ENCODE results near the gene TRAM2.

Gene TRAM2

DNA sequence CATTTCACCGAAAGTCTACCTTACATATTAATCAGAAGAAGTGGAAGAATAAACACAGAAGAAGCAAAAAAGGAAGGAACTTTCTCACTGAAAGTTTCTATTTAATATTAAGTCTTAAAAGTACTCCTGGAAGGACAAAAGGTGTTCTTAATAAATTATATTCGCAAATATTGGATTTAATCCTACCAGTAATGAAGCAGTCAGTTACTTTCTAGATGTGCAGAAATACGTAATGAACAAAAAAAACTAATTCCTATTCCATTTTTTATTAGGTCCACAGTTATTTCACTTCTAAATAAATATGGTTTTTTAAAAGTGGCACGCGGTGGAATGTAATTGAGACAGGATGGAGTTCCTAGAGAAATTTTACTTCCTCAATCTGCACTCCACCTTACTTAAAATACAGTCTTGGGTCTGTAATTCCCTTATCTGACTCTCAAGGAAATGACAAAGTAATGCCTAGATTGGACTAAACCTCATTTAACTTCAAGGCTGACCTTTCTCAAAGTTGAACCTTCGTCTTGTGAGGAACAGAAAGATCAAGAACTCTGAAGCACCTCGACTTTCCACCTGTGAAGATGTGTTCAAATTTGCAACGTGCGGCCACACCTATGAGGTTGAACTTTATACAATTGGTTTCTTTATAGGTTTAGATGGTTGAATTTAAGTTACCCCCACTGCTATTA, 1.1 kb upstream of the TRAM2 start:
- ATAC-seq (ENCODE audit: low read depth) (no peak), DNase-seq (ENCODE audit: low spot score) (no peak)
- Histone ChIP-seq H3K36me3 (ENCODE audit: low read depth) (0 out of 2 replicates have a peak, but pooled peaks cover 3% of the 10 kb centered on the region), H3K27ac (ENCODE audit: poor library complexity, severe bottlenecking) (peak overlapping the region; percentile 77), H3K4me1 (ENCODE audit: insufficient read depth, poor library complexity, severe bottlenecking) (peaks cover 26% of the 10 kb centered on the region), H3K27me3 (ENCODE audit: insufficient read depth, poor library complexity, severe bottlenecking) (no peaks in the 10 kb centered on the region), H3K9me3 (ENCODE audit: severe bottlenecking) (no peaks in the 10 kb centered on the region), H3K4me3 (ENCODE audit: severe bottlenecking) (peak overlapping the region; percentile 73)
- no peak for TF ChIP-seq CTCF (IDR thresholded peaks at IDR 0.05; ENCODE audit: poor library complexity, severe bottlenecking)

- no peaks in the 10 kb centered on the region for H3K9me3 ChIP-seq (ENCODE audit: severe bottlenecking)
- peak overlapping the region; percentile 77 for H3K27ac ChIP-seq (ENCODE audit: poor library complexity, severe bottlenecking)
- H3K4me3 ChIP-seq (ENCODE audit: severe bottlenecking), result peak overlapping the region; percentile 73
- H3K4me1 ChIP-seq (ENCODE audit: insufficient read depth, poor library complexity, severe bottlenecking), result peaks cover 26% of the 10 kb centered on the region
- no peaks in the 10 kb centered on the region for H3K27me3 ChIP-seq (ENCODE audit: insufficient read depth, poor library complexity, severe bottlenecking)
- ATAC-seq (ENCODE audit: low read depth), result peak; percentile 63
- peaks cover 8% of the 10 kb centered on the region; the same call in 1 of the 2 replicates for H3K36me3 ChIP-seq (ENCODE audit: low read depth)
- DNase-seq (ENCODE audit: low spot score), result peak; percentile 76
- TF ChIP-seq CTCF (IDR thresholded peaks at IDR 0.05; ENCODE audit: poor library complexity, severe bottlenecking), result peak; percentile 63
These were observed 353 bp downstream of the TRAM2 start for GRCh38 chr6:52576392-52577021.

DNA sequence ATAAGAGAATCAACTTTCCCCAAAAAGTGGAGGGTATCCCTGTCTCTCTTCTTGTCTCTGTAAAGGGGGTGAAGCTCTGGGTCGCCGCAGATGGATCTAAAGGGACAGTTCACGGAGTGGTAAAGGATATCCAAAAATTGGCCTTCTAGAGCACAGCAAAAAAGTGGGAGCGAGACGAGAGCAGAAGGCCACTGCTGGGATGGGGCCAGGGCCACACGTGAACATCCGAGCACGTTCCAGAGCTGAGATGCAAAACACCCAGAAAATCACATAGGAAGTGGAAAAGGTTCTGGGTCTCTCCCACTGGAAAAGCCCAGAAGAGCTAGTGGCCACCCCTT, 837 bp downstream of the TRAM2 start:
- DNase-seq (ENCODE audit: low spot score) (no peak), ATAC-seq (ENCODE audit: low read depth) (no peak)
- peak overlapping the region; percentile 73 for H3K4me3 ChIP-seq (ENCODE audit: severe bottlenecking)
- peak overlapping the region; percentile 77 for H3K27ac ChIP-seq (ENCODE audit: poor library complexity, severe bottlenecking)
- H3K27me3 ChIP-seq (ENCODE audit: insufficient read depth, poor library complexity, severe bottlenecking), result no peaks in the 10 kb centered on the region
- TF ChIP-seq CTCF (IDR thresholded peaks at IDR 0.05; ENCODE audit: poor library complexity, severe bottlenecking), result no peak
- H3K9me3 ChIP-seq (ENCODE audit: severe bottlenecking), result no peaks in the 10 kb centered on the region
- H3K36me3 ChIP-seq (ENCODE audit: low read depth), result peaks cover 8% of the 10 kb centered on the region
- peaks cover 26% of the 10 kb centered on the region for H3K4me1 ChIP-seq (ENCODE audit: insufficient read depth, poor library complexity, severe bottlenecking)

DNA sequence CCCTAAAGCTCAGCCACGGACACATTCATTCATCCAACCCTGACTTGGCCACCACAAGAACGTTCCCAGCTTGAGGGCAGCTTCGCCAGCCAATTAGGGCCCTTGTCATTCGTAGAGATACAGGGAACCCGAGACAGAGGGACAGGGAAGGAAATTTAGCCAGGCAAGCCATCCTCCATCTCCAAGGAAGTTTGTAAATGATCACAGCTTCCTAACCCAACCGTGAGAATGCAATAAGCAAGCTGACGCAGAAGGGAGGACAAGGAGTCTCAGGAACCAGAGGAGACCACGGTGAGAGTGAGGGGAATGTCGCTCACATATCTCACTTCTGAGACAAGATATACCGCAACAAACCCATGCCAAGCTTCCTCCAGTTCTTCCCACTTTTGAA, 1.4 kb downstream of the TRAM2 start:
- Histone ChIP-seq H3K27me3 (ENCODE audit: insufficient read depth, poor library complexity, severe bottlenecking) (no peaks in the 10 kb centered on the region), H3K4me3 (ENCODE audit: severe bottlenecking) (peak overlapping the region; percentile 73), H3K9me3 (ENCODE audit: severe bottlenecking) (no peaks in the 10 kb centered on the region), H3K27ac (ENCODE audit: poor library complexity, severe bottlenecking) (peak overlapping the region; percentile 77), H3K36me3 (ENCODE audit: low read depth) (peaks cover 8% of the 10 kb centered on the region), H3K4me1 (ENCODE audit: insufficient read depth, poor library complexity, severe bottlenecking) (peaks cover 26% of the 10 kb centered on the region)
- DNase-seq (ENCODE audit: low spot score), result no peak
- ATAC-seq (ENCODE audit: low read depth), result no peak
- no peak for TF ChIP-seq CTCF (IDR thresholded peaks at IDR 0.05; ENCODE audit: poor library complexity, severe bottlenecking)

Measured in RWPE2 (cell line).